Right lobe of liver (tissue), 6 donors: Measurements from ENCODE around the gene SLC44A1. TPM values are rescaled to one million over a fixed set of nuclear protein-coding genes. Genes with fewer than 3 reads are reported as not detected.
A peak's percentile ranks its signal among the peaks of the same experiment; 100 is the strongest.

ENCODE experiments used
- ATAC-seq, 4 donors: fragments of 200-7000 bp; cut with Tn5 transposase; one replicate each; pipeline ENCODE4 v1.9.1; 2020; ENCODE audit warnings: mild to moderate bottlenecking in 4 of 4, moderate library complexity in 4 of 4
- DNase-seq, 3 donors: peaks; one replicate each; pipeline ENCODE4 v3.0.0-alpha.2; 2020
- H3K27ac ChIP-seq, 3 donors: fragments of 200-600 bp; one replicate each; pipeline ENCODE4 v1.8.0; 2022
- H3K27me3 ChIP-seq, 2 donors: fragments of 200-600 bp; one replicate each; pipeline ENCODE4 v1.8.0; 2022
- H3K36me3 ChIP-seq, 4 donors: fragments of 200-600 bp; sonication (generic) in 1 of 4; one replicate each; pipeline versions ENCODE4 v1.5.1 to v1.8.0; 2017 to 2022; ENCODE audit warnings: control low read depth in 1 of 4
- H3K4me1 ChIP-seq, 4 donors: fragments of 200-600 bp; sonication (generic) in 1 of 4; one replicate each; pipeline versions ENCODE4 v1.5.1 to v1.8.0; 2017 to 2022; ENCODE audit warnings: control low read depth in 1 of 4
- H3K4me3 ChIP-seq, 3 donors: fragments of 200-600 bp; one replicate each; pipeline ENCODE4 v1.8.0; 2022
- H3K9me3 ChIP-seq, 4 donors: fragments of 200-600 bp; sonication (generic) in 1 of 4; one replicate each; pipeline versions ENCODE4 v1.5.1 to v1.8.0; 2017 to 2022; ENCODE audit warnings: control low read depth in 1 of 4
- POLR2A ChIP-seq: fragments of 450-650 bp; IDR thresholded peaks from one replicate; pipeline ENCODE4 v1.6.1; 2017; ENCODE audit warnings: antibody characterized with exemption, mild to moderate bottlenecking
- WGBS: methylation state at CpG from one replicate; pipeline ENCODE4 v1.1.6; 2018; ENCODE audit warnings: low coverage, low lambda C conversion rate; ENCODE audit not compliant: insufficient coverage; ENCODE audit errors: missing lambda C conversion rate; 5-methylcytosine and 5-hydroxymethylcytosine counted together
- intact Hi-C, 2 donors: fragments of 100-400 bp; cut with DNase I; formaldehyde crosslinking; loops; one replicate each; pipeline versions ENCODE4 v1.11.2 to v1.14.1; 2022
- total RNA-seq, 6 experiments: library from RNA; depleted of rRNA in 2 of 6; stranded (reverse); fragments of >200 nt in 2 of 6; fragmentation: NEBNext Ultra II Directional in 3 of 6; extraction: Animal tissue kit (Norgen Biotek cat#: 25700) in 3 of 6; gene quantifications; one replicate each; pipeline versions ENCODE4 v1.1.0 to v1.2.4, GENCODE V29; 2016 to 2023
- TF ChIP-seq, protein P1 (sequence below), 4 donors: fragments of 200-600 bp in 3 of 4; fragments of 450-650 bp in 1 of 4; IDR thresholded peaks; one replicate each; pipeline versions ENCODE4 v1.5.1 to v1.8.0; 2016 to 2022; ENCODE audit warnings: antibody characterized with exemption in 4 of 4, mild to moderate bottlenecking in 2 of 4
- donor health status: DM: no; HTN: yes; CAD: no.
- donor health status: DM: no; HTN: no; CAD: no.
- donor health status: DM: no; HTN: no; CAD: no.
- donor health status: DM: no; HTN: yes; CAD: no.
- donor health status: DM: no; HTN: yes; CAD: no.

SLC44A1 gene
- total RNA-seq, 6 experiments from 2014 or later, result 44.7 to 73.2 (median 50.1) TPM

DNA sequence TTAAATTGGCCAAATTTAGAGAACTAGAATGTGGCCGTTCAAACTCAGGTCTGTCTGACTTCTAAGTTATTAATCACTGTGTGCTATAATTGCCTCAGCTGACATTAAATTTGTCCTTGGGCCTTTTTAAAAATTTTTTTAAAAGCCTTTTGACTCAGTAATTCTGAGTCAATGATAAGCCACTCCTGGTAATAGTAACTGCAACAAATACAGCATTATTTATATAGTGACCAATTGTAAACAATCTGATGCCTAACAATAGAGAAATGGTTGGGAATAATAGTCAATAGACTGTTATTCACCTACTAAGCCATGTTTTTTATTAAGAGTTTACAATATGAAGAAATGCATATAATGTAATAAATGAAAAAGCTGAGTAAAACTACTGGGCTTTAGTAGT lies 132.4 kb downstream of the SLC44A1 start:
- no peak overlapping the region for H3K27ac ChIP-seq
- no peaks in the 10 kb centered on the region for H3K4me1 ChIP-seq
- H3K4me3 ChIP-seq, result no peak overlapping the region
- H3K27me3 ChIP-seq, result no peaks in the 10 kb centered on the region
- H3K36me3 ChIP-seq, result peaks cover 0 to 12% (median 4%) of the 10 kb centered on the region in 4 donors
- 100% methylated on average over 1 of the region's 1 CpG for WGBS
- DNase-seq (no peak), ATAC-seq (no peak)
- intact Hi-C loops, result no loop called here
- no peaks in the 10 kb centered on the region for H3K9me3 ChIP-seq
- TF ChIP-seq, protein P1, sequence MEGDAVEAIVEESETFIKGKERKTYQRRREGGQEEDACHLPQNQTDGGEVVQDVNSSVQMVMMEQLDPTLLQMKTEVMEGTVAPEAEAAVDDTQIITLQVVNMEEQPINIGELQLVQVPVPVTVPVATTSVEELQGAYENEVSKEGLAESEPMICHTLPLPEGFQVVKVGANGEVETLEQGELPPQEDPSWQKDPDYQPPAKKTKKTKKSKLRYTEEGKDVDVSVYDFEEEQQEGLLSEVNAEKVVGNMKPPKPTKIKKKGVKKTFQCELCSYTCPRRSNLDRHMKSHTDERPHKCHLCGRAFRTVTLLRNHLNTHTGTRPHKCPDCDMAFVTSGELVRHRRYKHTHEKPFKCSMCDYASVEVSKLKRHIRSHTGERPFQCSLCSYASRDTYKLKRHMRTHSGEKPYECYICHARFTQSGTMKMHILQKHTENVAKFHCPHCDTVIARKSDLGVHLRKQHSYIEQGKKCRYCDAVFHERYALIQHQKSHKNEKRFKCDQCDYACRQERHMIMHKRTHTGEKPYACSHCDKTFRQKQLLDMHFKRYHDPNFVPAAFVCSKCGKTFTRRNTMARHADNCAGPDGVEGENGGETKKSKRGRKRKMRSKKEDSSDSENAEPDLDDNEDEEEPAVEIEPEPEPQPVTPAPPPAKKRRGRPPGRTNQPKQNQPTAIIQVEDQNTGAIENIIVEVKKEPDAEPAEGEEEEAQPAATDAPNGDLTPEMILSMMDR (IDR thresholded peaks at IDR 0.05), result no peak
- no peak for TF ChIP-seq POLR2A

DNA sequence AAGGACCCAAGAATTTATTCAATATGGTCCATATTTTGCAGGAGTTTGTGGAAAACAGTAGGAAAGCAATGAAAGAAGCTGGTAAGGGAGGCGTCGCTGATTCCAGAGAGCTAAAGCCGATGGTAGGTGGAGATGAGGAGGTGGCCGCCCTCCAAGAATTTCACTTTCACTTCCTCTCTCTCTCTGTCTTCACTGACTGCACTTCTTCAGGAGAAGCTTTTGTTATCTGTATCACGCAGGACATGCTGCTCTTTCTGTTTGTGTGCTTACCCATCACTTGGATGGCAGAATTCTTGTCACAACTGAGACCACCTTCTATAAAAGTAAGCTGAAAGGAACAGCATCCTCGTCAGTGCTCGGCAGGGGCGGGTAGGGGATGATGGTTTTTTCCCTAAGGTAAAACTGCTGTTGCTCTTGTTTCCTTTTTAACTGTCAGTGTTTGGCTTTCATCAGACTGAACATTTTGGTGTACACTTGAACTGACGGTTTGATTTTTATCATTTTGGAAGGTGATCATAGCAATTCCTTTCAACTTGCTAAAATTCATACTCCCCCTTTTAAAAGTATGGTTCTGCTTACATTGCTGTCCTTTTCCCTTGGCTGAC lies 141.0 kb downstream of the SLC44A1 start:
- Histone ChIP-seq H3K36me3 (peaks cover 0 to 17% (median 0%) of the 10 kb centered on the region in 4 donors), H3K9me3 (no peaks in the 10 kb centered on the region), H3K27ac (no peak overlapping the region), H3K4me3 (no peak overlapping the region), H3K4me1 (no peaks in the 10 kb centered on the region), H3K27me3 (no peaks in the 10 kb centered on the region)
- peak in 3 of 4 donors; percentile 32 to 52 (median 48) for ATAC-seq
- TF ChIP-seq POLR2A, result no peak
- TF ChIP-seq, protein P1 (IDR thresholded peaks at IDR 0.05), result no peak
- WGBS, result 76% methylated on average over 8 of the region's 9 CpGs
- intact Hi-C loops, result no loop called here
- DNase-seq, result no peak

DNA sequence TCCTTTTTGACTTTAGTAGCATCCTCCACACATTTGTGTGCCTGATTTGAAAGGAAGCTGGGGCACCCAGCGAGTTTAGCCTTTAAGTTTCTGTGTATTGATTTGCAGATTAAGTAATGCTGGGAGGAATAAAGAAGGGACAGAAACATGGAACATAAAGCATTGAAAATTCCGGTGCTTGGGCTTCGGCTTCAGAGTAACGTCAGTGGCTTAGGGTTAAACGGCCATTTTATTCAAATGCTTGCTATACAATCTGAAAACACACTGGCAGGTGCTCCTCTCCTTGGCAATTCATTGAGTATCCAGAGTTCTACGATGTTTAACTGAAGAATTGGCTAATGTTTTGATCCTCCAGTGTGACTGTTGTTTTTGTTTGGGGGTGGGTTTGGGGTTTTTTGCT lies 145.3 kb downstream of the SLC44A1 start:
- TF ChIP-seq, protein P1 (IDR thresholded peaks at IDR 0.05), result no peak
- no peak for TF ChIP-seq POLR2A
- H3K9me3 ChIP-seq, result no peaks in the 10 kb centered on the region
- DNase-seq, result no peak
- no peaks in the 10 kb centered on the region for H3K4me1 ChIP-seq
- ATAC-seq, result no peak
- intact Hi-C loops, result no loop called here
- no peak overlapping the region for H3K27ac ChIP-seq
- no peak overlapping the region for H3K4me3 ChIP-seq
- H3K27me3 ChIP-seq, result no peaks in the 10 kb centered on the region
- H3K36me3 ChIP-seq, result peaks cover 0 to 8% (median 0%) of the 10 kb centered on the region in 4 donors
- 93% methylated on average over 6 of the region's 6 CpGs for WGBS

DNA sequence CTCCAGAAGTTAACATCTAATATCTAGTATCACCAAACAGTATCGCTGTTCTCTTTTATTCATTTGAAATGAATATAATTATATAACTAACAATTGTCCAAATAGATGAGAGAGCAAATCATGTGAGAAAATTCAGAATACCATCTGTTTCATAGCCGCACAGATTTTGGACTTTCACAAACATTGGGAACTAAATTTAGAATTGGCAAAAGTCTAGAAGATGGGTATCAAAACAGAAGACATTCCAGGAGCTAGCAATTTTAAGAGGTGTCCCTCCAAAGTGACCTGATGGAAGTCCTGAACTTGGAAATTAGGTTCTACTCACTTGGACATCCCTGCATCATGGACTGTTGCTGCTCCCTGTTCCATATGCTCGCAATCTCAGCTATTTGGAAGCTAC lies 146.4 kb downstream of the SLC44A1 start:
- intact Hi-C loops, result no loop called here
- H3K9me3 ChIP-seq, result no peaks in the 10 kb centered on the region
- TF ChIP-seq, protein P1 (IDR thresholded peaks at IDR 0.05), result no peak
- TF ChIP-seq POLR2A, result no peak
- DNase-seq, result no peak
- H3K27me3 ChIP-seq, result no peaks in the 10 kb centered on the region
- no peak overlapping the region for H3K27ac ChIP-seq
- no peaks in the 10 kb centered on the region for H3K4me1 ChIP-seq
- H3K36me3 ChIP-seq, result peaks cover 0 to 6% (median 0%) of the 10 kb centered on the region in 4 donors
- H3K4me3 ChIP-seq, result no peak overlapping the region
- 100% methylated on average over 2 of the region's 3 CpGs for WGBS
- no peak for ATAC-seq
